Kidney glomerular epithelial cell (primary cell): Measurements from ENCODE around the gene RNU2-63P.
"Not testable (repeated sequence)": the region's sequence is repeated elsewhere in the genome, so short reads cannot be mapped to it uniquely, and the experiment has no call there.

Experiments
- DNase-seq: peaks from one replicate; lab custom pipeline; 2025; lab: John Stamatoyannopoulos, UW

The RNU2-63P gene

GRCh38 chr2:88016086-88016959 is at the start of gene RNU2-63P:
RNU2-63P (minus strand) TSS chr2:88016547.
- DNase-seq: peak; percentile 88

- no peak for DNase-seq
These were observed 44.9 kb upstream of the RNU2-63P start for GRCh38 chr2:88061295-88061694.

GRCh38 chr2:88060907-88061275 is 44.5 kb upstream of the RNU2-63P start:
- DNase-seq: no peak

- peak; percentile 30 for DNase-seq
These were observed 43.9 kb upstream of the RNU2-63P start for GRCh38 chr2:88059979-88060906.

- DNase-seq: no peak
These were observed 41.8 kb upstream of the RNU2-63P start for GRCh38 chr2:88058191-88058590.

- no peak for DNase-seq
These were observed 41.1 kb upstream of the RNU2-63P start for GRCh38 chr2:88057437-88057844.

- peak; percentile 87 for DNase-seq
These were observed 39.2 kb upstream of the RNU2-63P start, which contains the start of gene KRCC1 for GRCh38 chr2:88055371-88056128. KRCC1 (minus strand) TSS chr2:88055783; CDS start chr2:88028563, 27,220 bp downstream.

- no peak for DNase-seq
These were observed 38.5 kb upstream of the RNU2-63P start for GRCh38 chr2:88054782-88055370.

- DNase-seq: no peak
These were observed 37.8 kb upstream of the RNU2-63P start for GRCh38 chr2:88053934-88054781.

- no peak for DNase-seq
These were observed 36.9 kb upstream of the RNU2-63P start for GRCh38 chr2:88053296-88053695.

GRCh38 chr2:88051792-88052191 is 35.4 kb upstream of the RNU2-63P start:
- no peak for DNase-seq

- DNase-seq: no peak
These were observed 33.3 kb upstream of the RNU2-63P start for GRCh38 chr2:88049622-88050021.

- DNase-seq: no peak
These were observed 32.2 kb upstream of the RNU2-63P start for GRCh38 chr2:88048541-88048940.

GRCh38 chr2:88045561-88045960 is 29.2 kb upstream of the RNU2-63P start:
- DNase-seq: not testable (repeated sequence)

GRCh38 chr2:88042476-88042875 is 26.1 kb upstream of the RNU2-63P start:
- DNase-seq: no peak

- peak; percentile 94 for DNase-seq
These were observed 22.1 kb upstream of the RNU2-63P start for GRCh38 chr2:88038263-88039105.

GRCh38 chr2:88036606-88037005 is 20.3 kb upstream of the RNU2-63P start:
- DNase-seq: no peak

- DNase-seq: no peak
These were observed 19.8 kb upstream of the RNU2-63P start for GRCh38 chr2:88036182-88036581.

GRCh38 chr2:88032070-88032702 is 15.8 kb upstream of the RNU2-63P start:
- DNase-seq: no peak
